Jurkat, Clone E6-1 (cell line): Measurements from ENCODE around the gene FGFR2.
"Not testable (repeated sequence)": the region's sequence is repeated elsewhere in the genome, so short reads cannot be mapped to it uniquely, and the experiment has no call there.

Experiments
- DNase-seq: peaks from one replicate; pipeline ENCODE4 v3.0.0-alpha.2; 2011; ENCODE audit warnings: low read depth, low spot score
- H3K4me3 ChIP-seq: 2 replicates; pipeline ENCODE4 v1.5.1; 2011; ENCODE audit warnings: mild to moderate bottlenecking, low read length, control low read depth, moderate library complexity

FGFR2 gene

DNA sequence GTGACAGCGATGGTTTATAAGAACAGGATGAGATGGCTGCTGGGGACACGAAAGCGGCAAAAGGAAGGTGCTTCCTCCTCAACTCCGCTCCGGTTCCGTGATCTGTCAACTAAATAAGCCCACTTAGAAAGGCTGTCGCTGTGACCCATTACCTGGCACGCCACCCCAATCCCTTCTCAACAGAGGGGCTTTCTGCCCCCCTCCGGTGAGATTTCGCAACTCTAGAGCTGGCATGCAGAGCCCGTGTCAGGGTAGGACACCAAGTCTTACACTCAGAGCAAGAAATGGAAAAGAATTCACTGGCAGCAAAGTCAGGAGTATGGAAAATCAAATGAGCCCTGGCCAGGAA is 66.4 kb downstream of the FGFR2 start:
- no peak overlapping the region for H3K4me3 ChIP-seq
- DNase-seq = no peak

DNA sequence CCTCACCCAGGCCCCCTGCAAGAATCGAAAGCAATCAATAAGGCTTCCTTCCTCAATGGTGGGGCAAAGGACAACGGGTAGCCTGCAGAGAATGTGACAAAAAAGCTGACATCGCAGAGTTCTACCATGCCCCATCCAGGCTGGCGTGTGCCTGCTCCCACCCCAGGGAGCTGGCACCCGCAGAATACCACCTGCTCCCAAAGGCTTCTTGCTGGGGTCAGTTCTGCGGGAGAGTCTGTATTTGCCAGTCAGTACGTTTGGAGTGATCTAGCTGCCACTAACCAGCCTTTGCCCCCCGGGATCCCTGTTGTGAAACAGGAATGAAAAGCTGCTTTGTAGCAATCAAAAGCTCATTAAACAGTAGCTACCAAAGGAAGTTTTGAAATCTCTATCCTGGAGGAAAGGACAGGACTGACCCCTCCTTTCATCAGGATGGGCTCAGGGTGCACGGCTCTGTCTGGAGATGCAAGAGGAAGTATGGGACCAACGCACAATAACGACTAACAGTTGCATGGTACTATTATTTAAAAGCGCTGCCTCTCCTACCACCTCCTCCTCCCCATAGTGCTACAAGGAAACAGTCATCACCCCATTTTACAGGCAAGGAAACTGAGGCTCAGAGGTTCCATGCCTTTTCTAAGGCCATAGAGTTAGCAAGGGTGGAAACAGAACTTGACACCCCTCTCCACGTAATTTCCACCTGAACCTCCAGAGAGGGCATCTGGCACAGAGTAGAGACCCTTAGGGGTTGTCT is 67.0 kb downstream of the FGFR2 start:
- no peak overlapping the region for H3K4me3 ChIP-seq
- DNase-seq = no peak

DNA sequence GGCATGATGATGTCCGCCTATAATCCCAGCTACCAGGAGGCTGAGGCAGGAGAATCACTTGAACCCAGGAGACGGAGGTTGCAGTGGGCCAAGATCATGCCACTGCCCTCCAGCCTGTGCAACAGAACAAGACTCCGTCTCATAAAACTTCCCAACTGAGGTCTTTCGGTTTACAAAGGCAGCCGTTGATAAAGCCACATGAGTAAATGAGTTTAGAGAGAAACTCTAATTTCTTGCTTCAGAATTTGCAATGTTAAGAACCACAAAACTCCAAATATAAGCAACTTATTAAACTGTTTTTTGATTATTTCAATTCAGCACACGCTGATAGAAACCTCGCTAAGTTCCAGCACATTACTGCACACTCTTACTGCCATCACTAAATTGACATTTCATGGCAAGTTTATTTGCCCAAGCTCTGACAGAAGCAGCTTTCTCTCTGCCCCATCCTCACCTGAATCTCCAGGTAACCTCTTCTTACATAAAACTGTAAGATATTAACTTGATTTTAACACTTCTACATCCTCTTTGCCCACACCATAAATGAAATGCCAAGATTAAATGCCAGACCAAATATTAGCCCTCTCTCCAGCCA is 67.7 kb downstream of the FGFR2 start:
- no peak for DNase-seq
- H3K4me3 ChIP-seq = no peak overlapping the region

DNA sequence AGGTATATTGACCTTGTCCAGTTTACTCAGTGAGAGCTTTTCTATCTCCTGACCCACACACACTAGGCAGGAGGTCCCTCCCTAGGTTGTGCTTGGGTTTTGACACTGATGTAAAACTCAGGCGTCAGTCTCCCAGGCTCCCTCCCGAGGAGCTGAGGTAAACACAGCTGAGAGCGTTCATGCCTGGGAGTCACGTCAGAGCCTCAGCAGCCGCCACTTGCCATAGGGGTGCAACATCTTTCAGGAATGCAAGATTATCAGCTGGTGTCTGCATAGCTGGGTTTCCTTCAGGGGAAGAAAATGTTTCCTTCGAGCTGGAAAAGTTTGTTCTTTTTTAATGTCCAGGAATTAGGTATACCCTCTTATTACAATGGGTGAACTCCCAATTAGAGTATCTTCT is 70.6 kb downstream of the FGFR2 start:
- H3K4me3 ChIP-seq = no peak overlapping the region
- DNase-seq = no peak

DNA sequence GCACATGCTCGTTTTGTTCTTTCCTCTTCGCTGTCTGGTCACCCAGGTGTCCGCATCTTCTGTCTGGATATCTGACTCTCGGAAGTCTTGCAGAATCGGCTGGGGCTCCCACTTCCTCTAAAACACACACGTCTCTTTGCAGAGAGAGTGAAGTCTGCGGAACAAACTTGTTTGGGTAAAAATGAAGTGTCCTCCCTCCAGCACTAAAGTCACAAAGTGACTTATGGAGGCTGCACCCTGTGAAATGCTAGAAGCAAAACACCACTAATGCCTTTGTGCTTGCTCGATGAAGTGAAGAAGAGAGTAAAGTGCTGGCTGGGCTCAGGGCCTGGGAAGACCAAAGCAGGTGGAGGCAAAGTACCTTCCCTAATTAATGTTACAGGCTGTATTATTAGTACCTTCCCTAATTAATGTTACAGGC is 71.4 kb downstream of the FGFR2 start:
- no peak for DNase-seq
- no peak overlapping the region for H3K4me3 ChIP-seq

DNA sequence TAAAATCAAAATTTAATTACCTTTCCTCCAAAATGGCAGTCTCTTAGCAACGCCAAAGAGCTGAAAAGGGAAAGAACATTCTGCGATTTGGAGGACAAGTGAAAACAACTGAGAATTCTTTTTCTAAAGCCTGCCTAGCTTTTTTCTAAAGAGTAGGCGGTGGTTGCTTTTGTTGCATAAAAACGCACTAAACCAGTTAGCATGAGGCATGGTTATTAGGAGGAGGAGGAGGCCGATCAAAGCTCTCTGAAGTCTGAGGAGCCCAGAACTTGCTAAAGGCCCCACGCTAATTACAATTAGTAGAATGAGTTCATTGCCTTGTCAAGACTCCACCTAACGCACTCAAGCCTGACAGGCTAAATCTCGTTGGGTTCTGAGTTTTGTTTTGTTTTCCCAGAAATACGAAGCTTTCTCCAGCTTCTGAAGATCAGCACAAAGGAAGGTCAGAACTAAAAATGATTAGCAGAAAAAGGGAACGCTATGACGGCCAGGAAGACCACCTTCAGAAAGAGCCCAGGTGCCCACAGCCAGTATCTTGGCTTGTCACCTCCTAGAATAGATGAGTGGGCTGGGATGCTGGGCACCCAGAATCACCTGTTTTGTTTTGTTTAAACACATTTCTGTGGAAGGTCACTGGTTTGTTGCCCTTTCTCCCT is 72.0 kb downstream of the FGFR2 start:
- DNase-seq = no peak
- no peak overlapping the region for H3K4me3 ChIP-seq

DNA sequence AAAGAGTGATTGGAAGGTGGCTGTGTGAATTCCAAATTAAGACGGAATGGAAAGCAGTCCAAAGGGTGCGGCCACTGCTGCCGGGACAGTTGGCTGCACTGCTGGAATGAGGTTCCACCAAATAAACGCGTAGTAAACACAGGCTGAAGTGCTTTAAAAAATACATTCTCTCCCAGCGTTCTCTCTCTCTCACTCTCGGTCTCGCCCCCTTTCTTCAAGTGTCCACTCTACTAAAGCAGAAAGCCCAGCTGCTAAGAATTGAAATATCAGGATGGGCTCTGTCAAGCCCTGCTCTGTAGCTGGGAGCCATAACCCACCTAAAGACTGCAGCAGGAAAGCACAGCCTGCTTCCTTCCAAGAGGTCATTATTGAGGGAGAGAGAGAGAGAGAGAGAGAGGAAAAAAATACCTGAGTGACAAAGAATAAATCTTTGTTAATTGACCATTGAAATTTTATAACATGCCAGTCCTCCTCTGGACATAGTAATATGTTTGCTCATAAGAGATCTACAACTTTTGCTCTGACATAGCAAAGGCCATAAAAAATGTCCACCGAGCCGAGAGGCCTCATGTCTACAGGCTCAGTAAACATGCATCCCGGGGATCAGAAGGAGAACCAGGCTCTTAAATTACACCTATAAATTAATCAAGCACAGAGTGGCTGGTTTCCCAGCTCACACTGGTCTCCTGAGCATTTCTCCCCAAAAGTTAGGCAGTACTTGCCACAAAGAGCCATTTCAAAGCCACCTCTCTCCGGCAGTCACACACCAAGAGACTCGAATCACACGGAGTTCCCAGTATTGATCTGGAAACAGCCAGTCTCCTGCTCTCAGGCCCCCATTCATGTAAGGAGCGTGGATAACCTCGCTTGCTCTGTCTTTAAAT is 72.8 kb downstream of the FGFR2 start:
- DNase-seq = no peak

DNA sequence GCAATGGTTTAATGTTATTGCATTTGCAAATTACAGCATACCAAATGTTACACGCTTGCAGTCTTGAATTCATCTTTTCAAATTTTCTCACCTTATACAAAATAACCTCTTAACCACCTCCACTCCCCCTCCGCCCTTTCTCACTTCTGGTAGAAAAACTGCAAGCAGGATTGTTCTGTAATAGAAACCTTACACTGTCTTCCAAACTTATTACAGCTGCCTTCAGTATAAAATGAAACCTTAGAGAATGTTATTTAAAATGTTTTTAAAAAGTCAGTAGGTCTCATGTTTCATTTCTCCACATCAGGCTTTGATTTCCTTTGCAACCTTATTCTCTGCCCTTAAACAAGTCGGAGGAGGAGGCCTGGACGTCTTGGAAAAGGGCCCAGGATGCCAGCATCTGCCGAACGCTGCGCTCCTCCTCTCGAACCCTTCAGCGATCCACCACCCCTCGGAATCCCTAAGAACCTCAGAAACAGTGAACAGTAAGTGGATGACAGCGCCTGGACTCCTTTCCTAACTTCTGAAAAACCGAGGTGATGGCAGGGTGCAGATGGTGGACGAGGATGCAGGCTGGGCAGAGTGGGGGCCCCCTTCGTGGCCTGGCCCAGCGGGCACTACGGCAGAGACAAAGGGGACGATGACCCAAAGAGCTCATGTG is 74.0 kb downstream of the FGFR2 start:
- DNase-seq = no peak
- no peak overlapping the region for H3K4me3 ChIP-seq

More for the DNA sequence above, 72.8 kb downstream of the FGFR2 start:
- H3K4me3 ChIP-seq = no peak overlapping the region

DNA sequence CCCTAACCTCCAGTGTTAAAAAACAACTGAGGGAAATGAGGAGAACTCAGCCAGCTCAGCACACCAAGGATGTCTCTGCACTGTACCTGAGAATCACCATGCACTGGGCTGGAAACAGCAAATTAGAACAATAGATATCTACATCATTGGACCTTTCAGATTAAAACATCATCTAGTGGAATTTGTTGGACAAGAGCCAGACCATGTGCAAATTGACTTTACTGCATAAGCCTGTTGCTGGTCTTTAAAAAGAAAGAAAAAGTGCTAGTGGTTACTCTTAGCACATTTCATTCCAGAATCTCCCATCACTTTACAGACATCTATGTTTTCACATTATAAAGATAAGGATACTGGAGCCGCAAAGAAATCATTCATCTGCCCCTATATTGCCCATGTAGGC is 75.4 kb downstream of the FGFR2 start:
- no peak overlapping the region for H3K4me3 ChIP-seq
- no peak for DNase-seq

DNA sequence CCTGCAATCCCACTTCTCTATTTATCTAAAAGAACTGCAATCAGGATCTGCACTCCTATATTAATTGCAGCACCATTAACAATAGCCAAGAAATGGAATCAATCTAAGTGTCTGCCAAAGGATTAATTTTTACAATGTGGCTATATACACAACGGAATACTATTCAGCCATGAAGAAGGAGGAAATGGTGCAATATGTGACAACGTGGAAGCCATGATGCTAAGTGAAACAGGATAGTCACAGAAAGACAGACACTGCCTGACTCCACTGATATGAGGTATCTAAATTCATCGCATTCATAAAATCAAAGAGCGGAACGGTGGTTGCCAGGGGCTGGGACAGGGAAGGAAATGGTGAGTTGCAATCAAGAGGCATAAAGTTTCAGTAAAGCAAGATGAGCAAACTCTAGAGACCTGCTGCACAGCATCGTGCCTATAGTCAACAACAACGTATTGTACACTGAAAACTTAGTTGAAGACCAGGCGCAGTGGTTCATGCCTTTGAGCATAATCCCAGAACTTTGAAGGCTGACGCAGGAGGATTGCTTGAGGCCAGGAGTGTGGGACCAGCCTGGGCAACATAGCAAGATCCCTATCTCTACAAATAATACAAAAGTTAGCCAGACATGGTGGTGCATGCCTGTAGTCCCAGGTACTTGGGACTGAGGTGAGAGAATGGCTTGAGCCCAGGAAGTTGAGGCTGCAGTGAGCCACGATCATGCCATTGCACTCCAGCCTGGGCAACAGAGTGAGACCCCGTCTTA is 76.3 kb downstream of the FGFR2 start:
- DNase-seq = no peak
- no peak overlapping the region for H3K4me3 ChIP-seq

DNA sequence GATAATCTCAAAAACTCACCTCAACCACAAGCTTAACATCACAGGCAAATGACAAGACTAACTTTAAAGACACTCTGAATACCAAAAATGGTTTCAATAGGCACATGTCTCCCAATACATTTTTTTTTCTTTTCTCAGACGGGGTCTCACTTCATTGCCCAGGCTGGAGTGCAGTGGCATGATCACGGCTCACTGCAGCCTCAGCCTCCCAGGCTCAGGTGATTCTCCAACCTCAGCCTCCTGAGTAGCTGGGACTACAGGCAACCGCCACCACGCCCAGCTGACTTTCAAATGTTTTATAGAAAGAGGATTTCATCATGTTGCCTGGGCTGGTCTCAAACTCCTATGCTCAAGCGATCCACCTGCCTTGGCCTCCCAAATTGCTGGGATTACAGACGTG is 77.7 kb downstream of the FGFR2 start:
- H3K4me3 ChIP-seq, DNase-seq: not testable (repeated sequence)

DNA sequence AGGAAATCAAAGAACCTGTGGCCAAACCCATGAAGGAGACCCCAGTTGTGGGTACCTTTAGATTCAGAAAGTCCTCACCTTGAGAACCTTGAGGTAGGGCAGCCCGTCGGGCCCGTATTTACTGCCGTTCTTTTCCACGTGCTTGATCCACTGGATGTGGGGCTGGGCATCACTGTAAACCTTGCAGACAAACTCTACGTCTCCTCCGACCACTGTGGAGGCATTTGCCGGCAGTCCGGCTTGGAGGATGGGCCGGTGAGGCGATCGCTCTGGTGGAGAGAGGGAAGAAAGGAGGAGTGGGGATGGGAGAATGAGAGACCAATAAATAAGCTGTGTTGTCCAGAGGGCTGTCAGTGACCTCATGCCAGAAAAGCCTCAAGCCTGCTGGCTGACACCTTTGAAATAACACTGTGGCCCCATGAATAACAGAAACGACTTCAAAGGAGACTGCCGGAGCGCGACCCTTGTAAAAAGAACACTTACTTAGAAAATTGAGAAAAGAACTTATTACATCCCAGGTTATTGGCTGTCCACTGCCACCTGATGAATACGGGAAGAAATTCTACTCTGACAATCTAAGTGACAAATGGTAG is 78.2 kb downstream of the FGFR2 start:
- no peak overlapping the region for H3K4me3 ChIP-seq
- DNase-seq = no peak

DNA sequence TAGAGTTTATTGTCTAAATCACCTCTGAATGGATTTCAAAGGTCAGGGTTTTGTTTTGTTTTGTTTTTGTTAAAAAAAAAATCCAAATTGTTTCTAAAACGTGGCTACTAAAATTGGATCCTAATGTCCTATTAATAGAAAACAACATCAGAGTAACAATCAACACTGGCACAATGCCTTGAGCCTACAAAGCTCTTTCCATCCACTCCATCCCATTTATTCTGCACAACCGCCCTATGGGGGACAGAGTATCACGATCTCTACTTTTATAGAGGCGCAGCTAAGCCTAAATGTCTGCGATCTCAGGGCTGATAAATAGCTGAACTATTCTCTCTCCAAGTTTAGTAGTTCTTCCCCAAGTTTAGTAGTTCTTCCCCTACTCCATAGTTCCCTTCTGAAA is 78.8 kb downstream of the FGFR2 start:
- no peak for DNase-seq

DNA sequence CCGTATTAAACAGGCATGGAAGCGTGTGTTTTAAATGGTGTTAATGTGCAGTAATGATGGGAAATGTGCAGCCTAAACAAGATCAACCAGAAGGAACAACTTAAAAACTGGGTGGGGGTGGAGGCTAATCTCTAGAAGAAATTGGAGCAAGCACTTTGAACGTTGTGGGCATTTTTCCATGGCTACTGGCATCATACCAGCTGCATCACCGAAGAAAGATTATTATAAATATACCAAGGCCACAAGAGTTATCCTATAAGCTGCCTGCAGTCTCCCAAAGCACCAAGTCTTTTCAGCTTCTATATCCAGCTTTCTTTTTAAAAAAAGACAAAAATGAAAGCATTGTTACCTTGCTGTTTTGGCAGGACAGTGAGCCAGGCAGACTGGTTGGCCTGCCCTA is 79.9 kb downstream of the FGFR2 start:
- no peak for DNase-seq

More for the DNA sequence above, 78.8 kb downstream of the FGFR2 start:
- no peak overlapping the region for H3K4me3 ChIP-seq

DNA sequence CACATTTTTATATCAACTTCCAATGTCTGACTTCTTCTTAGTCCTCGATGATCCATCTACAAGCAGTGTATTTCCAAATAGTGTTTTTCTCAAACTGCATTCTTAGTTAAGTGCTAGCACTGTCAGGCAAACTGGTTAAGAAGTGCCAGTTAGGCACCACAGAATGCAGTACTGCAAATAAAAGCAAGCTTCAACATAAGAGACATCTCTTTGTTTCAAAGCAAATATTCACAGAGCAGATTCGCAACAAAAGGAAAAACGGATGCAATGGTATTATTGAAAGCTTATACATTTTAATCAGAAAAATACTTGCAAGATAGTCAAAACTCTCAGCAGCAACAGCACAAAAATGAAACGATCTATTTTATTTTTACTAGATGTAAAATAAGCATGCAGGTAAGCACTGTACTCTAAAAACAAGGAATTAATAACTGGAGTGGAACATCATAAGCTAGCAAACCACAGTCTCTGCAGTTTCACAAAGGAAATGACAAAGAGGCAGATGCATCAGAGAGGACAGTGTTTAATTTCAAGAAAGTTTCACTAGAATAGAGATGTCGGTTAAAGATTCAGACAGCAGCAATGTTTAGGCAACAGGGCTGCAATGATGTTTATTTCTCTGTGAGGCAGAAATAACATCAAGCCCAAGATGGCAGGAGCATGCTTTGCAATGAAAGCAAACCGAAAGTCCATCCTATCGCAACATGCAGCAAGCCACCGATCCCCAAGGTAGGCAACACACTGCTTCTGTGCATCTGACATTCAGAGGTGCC is 82.0 kb downstream of the FGFR2 start:
- H3K4me3 ChIP-seq = no peak overlapping the region
- no peak for DNase-seq

More for the DNA sequence above, 79.9 kb downstream of the FGFR2 start:
- H3K4me3 ChIP-seq = no peak overlapping the region

DNA sequence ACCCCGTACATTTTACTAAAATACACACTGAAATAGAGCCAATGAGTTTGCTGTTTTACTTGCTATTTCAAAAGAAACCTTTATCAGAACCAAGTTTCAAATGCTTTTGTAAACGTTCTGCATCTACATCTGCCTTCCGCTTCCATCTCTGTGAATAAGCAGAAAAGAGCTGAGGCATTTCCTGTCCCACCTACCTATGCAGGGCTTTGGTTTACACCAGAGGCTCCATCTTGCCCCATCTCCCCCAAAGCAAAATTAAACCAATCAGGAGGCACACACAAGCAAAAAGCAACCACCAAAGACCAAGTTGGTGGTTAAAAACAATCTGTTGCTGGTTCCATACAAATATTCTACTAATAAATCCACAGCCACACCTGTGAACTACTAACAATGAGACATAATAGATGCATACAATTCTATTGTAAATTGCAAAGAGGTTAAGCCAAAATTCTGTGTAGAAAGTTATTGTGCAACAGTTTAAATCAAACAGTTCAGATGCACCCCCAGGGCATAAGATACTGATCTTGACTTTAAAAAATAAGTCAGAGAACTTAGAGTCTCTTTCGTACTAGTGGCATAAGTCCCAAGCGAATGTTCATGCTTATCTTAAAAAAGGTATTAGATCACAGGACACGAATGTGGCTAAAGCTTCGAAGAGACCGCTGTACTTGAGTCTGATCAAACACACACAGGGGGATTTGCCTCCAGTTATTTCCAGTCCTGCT is 83.9 kb downstream of the FGFR2 start:
- H3K4me3 ChIP-seq = no peak overlapping the region
- DNase-seq = no peak

DNA sequence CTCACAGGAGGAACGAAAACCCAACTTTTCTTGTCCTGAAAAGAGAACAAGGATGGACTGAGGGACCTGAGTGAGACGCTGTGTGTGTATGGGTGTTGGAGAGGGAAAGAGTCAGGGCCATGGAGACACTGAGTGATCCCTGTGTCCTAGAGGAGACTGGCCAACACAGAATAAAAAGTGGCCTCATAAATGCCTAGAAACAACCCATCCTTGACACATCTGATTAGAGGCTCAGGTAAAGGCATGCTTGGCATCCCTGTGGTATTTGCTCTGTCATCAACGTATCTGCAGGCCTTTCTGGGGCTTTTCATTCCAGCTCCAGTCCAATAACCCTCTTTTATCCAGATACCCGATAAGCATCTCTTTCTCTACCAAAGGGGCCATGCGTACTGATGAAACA is 86.3 kb downstream of the FGFR2 start:
- no peak for DNase-seq
- H3K4me3 ChIP-seq = no peak overlapping the region
